ENCODE data around the gene CYTH4. TPM values are rescaled to one million over a fixed set of nuclear protein-coding genes. Genes with fewer than 3 reads are reported as not detected.

Gene CYTH4
- total and polyA plus RNA-seq, 3 experiments from 2014 or later: 23.1 to 80.2 (median 24.7) TPM

DNA sequence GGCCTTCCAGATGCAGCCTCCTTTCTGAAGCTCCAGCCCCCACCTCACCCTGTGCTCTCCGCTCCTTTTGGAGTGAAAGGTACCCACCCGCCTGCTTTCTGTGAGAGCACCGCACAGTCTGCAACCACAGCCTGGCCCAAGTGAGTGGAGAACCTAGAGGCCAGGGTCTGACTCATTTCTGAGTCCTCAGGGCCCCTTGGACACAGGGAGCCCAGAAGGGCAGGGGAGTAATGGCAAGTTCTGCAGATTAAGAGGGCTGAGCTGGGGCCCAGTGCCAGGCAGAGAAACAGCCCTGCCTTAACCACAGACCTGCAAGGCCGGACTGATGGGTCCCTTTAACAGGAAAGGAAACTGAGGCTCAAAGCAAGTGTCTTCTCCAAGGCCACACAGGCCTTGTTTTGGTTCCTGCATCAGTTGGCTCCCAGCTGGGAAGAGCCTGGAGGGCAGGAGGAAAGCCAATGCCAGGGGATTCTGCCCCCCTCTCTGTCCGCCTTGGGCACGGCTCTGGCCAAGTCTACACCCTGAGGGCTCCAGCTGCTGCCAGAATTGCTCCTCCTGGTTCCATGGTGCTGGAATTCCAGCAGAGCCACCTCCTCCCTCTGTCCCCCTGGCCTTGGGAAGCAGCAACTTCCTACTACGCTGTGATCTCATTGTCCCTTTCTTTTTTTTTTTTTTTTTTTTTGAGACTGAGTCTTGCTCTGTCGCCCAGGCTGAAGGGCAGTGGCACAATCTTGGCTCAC is 55.1 kb downstream of the CYTH4 start:
- H3K27me3 Mint-ChIP-seq: peaks cover 36 to 53% of the 10 kb centered on the region in 2 donors

DNA sequence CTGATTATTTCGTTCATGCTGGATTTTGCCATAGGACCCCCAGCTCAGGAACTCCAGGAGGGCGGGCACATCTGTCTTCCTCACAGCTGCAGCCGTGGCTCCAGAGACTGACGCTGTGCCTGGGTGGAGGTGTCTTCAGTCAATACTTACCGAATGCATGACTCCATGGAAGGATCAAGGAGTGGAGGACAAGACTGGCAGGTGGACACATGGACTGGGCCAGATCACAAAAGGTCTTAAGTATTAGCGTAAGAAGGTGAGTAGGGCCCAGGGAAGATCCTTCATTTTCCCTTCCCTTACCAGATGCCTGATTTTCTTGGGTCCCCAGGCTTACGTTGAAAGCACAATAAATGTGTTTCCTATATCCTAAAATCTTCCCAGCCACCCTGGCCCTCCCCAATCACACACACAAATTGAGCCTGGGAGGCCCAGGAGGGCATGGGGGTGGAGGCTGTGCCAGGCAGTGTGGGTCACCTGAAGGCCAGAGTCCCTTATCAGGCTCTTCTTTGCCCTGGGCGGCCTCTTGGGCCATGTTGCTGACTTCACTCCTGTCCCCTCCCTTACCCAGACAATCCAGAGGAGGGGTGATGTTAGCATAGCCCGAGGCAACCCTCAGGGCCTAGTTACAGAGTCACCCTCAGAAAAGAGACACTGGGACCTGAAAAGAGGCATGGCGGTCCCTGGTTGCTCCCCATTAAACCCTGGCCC is 56.4 kb downstream of the CYTH4 start:
- H3K9me3 ChIP-seq (ENCODE audit: low read length): no peaks in the 10 kb centered on the region
- H3K9me3 Mint-ChIP-seq: no peaks in the 10 kb centered on the region
- no peak overlapping the region for H3K4me3 ChIP-seq (ENCODE audit: low read length)
- POLR2A ChIA-PET: no interaction called here
- no peaks in the 10 kb centered on the region for H3K36me3 ChIP-seq (ENCODE audit: insufficient read depth, low read length)
- no peak overlapping the region for H3K27ac ChIP-seq (ENCODE audit: low read depth, low read length)
- no peak overlapping the region for H3K27ac Mint-ChIP-seq
- peaks cover 24% of the 10 kb centered on the region for H3K27me3 ChIP-seq (ENCODE audit: insufficient read depth, low read length, poor library complexity, severe bottlenecking)
- DNase-seq: no peak
- H3K4me1 ChIP-seq (ENCODE audit: insufficient read depth, low read length): no peaks in the 10 kb centered on the region
- no peaks in the 10 kb centered on the region for H3K36me3 Mint-ChIP-seq
- CTCF ChIA-PET: no interaction called here
- H3K4me1 Mint-ChIP-seq: peaks cover 7 to 14% (median 10%) of the 10 kb centered on the region in 3 donors
- H3K4me3 Mint-ChIP-seq: no peak overlapping the region
- peaks cover 23 to 43% of the 10 kb centered on the region in 2 donors for H3K27me3 Mint-ChIP-seq

More for the DNA sequence above, 55.1 kb downstream of the CYTH4 start:
- H3K27ac Mint-ChIP-seq: no peak overlapping the region
- no peaks in the 10 kb centered on the region for H3K36me3 Mint-ChIP-seq
- Histone ChIP-seq H3K4me3 (ENCODE audit: low read length) (no peak overlapping the region), H3K27me3 (ENCODE audit: insufficient read depth, low read length, poor library complexity, severe bottlenecking) (peaks cover 33% of the 10 kb centered on the region), H3K4me1 (ENCODE audit: insufficient read depth, low read length) (no peaks in the 10 kb centered on the region), H3K27ac (ENCODE audit: low read depth, low read length) (no peak overlapping the region), H3K9me3 (ENCODE audit: low read length) (no peaks in the 10 kb centered on the region), H3K36me3 (ENCODE audit: insufficient read depth, low read length) (no peaks in the 10 kb centered on the region)
- no peak overlapping the region for H3K4me3 Mint-ChIP-seq
- H3K4me1 Mint-ChIP-seq: peaks cover 7 to 14% (median 10%) of the 10 kb centered on the region in 3 donors
- ChIA-PET CTCF (no interaction called here), POLR2A (interaction anchor here (0.5 kb wide), 1 partner anchor 1344 kb away, joined by 3 read pairs; no protein-coding TSS in a partner anchor)
- no peaks in the 10 kb centered on the region for H3K9me3 Mint-ChIP-seq
- no peak for DNase-seq

DNA sequence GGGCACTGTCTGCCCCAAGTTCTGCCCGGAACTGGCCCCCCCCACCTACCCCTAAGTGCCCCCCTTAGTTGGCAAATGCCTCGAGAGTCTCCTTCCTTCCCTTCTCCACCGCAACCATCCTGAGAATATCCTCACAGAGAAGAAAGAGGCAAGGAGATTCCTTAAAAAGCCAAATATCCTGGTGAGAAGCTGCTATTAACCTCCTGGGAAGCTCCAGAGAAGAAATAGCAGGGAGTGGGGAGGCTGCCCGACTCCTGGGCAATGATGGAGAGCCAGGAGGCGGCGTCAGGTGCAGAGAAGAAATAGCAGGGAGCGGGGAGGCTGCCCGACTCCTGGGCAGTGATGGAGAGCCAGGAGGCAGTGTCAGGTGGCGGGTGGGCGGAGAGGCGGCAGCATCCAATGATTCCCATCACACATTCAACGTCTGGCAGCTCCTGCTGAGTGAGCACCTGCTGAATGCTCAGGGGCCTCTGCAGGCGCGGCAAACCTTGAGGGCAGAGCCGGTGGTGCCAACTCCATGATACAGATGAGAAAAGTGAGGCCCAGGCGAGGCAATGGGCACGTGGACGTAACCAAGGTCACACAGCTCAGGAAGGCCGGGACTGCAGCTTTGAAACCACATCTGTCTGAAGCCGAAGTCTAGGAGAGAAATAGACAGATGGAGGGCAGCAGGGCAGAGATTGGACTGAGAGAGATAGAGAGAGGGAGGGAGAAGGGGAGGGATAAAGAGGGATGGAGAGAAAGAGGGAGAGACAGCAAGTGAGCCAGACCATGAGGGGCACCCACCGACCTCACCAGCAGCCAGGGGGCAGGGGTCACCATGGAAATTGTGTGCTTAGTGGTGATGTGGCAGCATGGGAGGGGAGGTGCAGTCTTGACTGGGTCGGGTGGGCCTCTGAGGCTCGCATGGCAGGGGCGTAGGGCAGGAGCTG is 58.3 kb downstream of the CYTH4 start:
- H3K27ac Mint-ChIP-seq: peak overlapping the region in 1 of 8 donors; percentile 69
- no peak for DNase-seq
- no peaks in the 10 kb centered on the region for H3K36me3 ChIP-seq (ENCODE audit: insufficient read depth, low read length)
- H3K4me1 ChIP-seq (ENCODE audit: insufficient read depth, low read length): no peaks in the 10 kb centered on the region
- no peak overlapping the region for H3K4me3 ChIP-seq (ENCODE audit: low read length)
- H3K27me3 ChIP-seq (ENCODE audit: insufficient read depth, low read length, poor library complexity, severe bottlenecking): peaks cover 7% of the 10 kb centered on the region
- H3K27me3 Mint-ChIP-seq: peaks cover 9 to 35% of the 10 kb centered on the region in 2 donors
- H3K9me3 ChIP-seq (ENCODE audit: low read length): no peaks in the 10 kb centered on the region
- H3K4me1 Mint-ChIP-seq: no peaks in the 10 kb centered on the region
- POLR2A ChIA-PET: no interaction called here
- CTCF ChIA-PET: no interaction called here
- H3K27ac ChIP-seq (ENCODE audit: low read depth, low read length): no peak overlapping the region
- H3K4me3 Mint-ChIP-seq: no peak overlapping the region
- no peaks in the 10 kb centered on the region for H3K9me3 Mint-ChIP-seq
- H3K36me3 Mint-ChIP-seq: no peaks in the 10 kb centered on the region

DNA sequence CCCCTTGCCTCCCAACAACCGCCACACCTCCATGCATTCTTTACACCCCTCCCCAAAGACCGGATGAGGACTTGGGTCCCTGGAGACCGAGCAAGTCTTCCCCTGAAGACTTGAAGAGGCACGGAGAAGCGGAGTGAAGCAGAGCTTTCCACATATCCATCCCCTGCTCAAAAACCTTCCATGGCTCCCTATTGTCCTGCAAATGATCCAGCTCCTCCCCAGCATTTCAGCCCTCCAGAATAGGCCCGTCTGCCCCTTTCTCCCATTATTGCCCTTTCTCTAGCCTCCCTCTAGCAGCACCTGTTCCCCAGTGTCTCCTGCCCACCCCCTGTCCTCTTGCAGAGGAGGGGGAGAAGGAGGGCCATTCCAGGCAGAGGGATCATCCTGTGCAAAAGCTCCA is 59.8 kb downstream of the CYTH4 start:
- Histone ChIP-seq H3K4me3 (ENCODE audit: low read length) (no peak overlapping the region), H3K36me3 (ENCODE audit: insufficient read depth, low read length) (no peaks in the 10 kb centered on the region), H3K27me3 (ENCODE audit: insufficient read depth, low read length, poor library complexity, severe bottlenecking) (peaks cover 3% of the 10 kb centered on the region), H3K9me3 (ENCODE audit: low read length) (no peaks in the 10 kb centered on the region), H3K27ac (ENCODE audit: low read depth, low read length) (no peak overlapping the region), H3K4me1 (ENCODE audit: insufficient read depth, low read length) (no peaks in the 10 kb centered on the region)
- Mint-ChIP-seq H3K4me1 (no peaks in the 10 kb centered on the region), H3K9me3 (no peaks in the 10 kb centered on the region), H3K27me3 (peaks cover 4 to 23% of the 10 kb centered on the region in 2 donors), H3K36me3 (no peaks in the 10 kb centered on the region), H3K27ac (no peak overlapping the region), H3K4me3 (no peak overlapping the region)
- ChIA-PET CTCF (no interaction called here), POLR2A (no interaction called here)
- DNase-seq: no peak

DNA sequence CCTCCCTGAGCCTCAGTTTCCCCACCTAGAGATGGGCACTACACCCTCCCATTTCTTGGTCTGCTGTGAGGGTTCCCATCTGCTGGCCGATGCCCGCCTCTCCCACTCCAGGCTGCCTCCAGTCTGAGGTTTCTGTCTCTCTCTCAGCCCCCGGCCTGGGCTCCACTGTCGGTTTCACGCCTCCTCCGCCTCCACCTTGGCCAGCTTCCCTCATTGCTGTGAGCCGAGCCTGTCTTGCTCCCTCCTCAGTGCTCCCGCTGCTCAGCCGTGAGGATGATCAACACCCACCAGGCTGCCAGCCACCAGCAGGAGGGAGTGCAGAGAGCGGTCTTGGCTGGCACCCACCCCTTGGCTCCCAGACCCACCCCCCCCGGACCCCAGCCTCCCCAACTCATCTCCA is 61.0 kb downstream of the CYTH4 start:
- H3K4me1 ChIP-seq (ENCODE audit: insufficient read depth, low read length): no peaks in the 10 kb centered on the region
- no peaks in the 10 kb centered on the region for H3K27me3 ChIP-seq (ENCODE audit: insufficient read depth, low read length, poor library complexity, severe bottlenecking)
- H3K9me3 ChIP-seq (ENCODE audit: low read length): no peaks in the 10 kb centered on the region
- no peak overlapping the region for H3K27ac ChIP-seq (ENCODE audit: low read depth, low read length)
- Mint-ChIP-seq H3K4me3 (no peak overlapping the region), H3K36me3 (no peaks in the 10 kb centered on the region), H3K27me3 (peaks cover 7 to 14% of the 10 kb centered on the region in 2 donors), H3K9me3 (no peaks in the 10 kb centered on the region), H3K27ac (peak overlapping the region in 1 of 8 donors; percentile 57), H3K4me1 (no peaks in the 10 kb centered on the region)
- POLR2A ChIA-PET: no interaction called here
- no peak overlapping the region for H3K4me3 ChIP-seq (ENCODE audit: low read length)
- no peaks in the 10 kb centered on the region for H3K36me3 ChIP-seq (ENCODE audit: insufficient read depth, low read length)
- CTCF ChIA-PET: no interaction called here
- DNase-seq: no peak

DNA sequence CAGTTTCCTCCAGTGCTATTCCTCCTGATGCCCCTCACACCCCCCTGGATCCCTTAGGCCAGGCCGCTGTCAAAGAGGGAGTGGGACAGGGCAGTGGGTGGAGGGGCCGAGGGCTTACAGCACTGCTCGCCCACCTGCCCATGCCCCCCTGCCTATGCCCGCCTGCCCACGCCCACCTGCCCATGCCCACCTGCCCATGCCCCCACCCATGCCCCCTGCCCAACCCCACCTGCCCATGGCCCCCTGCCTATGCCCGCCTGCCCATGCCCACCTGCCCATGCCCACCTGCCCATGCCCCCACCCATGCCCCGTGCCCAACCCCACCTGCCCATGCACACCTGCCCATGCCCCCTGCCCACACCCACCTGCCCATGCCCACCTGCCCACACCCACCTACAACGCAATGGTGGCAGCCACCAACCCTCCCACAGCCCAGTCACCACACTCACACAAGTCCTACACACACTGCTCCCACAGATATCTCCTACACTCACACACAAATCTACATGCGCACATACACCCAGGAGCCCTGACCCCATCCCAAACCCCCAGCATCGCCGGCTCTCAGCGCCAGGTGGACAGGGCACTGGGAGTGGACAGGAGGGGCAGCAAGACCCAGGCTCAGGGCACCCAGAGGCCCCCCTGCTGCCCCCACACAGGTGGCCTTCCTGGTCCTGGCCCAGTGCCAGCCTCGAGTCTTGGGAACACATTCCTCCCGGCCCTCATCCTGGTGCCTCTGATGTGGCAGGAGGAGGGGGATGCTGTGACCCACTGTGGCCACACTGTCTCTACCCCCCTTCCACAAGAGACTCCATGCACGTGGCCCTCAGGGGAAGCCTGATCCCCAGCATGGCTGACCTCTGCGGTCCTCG is 61.8 kb downstream of the CYTH4 start:
- no peak overlapping the region for H3K27ac ChIP-seq (ENCODE audit: low read depth, low read length)
- Mint-ChIP-seq H3K36me3 (no peaks in the 10 kb centered on the region), H3K27me3 (peaks cover 9 to 12% of the 10 kb centered on the region in 2 donors), H3K4me1 (no peaks in the 10 kb centered on the region), H3K9me3 (no peaks in the 10 kb centered on the region), H3K27ac (no peak overlapping the region), H3K4me3 (no peak overlapping the region)
- DNase-seq: no peak
- POLR2A ChIA-PET: no interaction called here
- H3K4me1 ChIP-seq (ENCODE audit: insufficient read depth, low read length): no peaks in the 10 kb centered on the region
- no peaks in the 10 kb centered on the region for H3K27me3 ChIP-seq (ENCODE audit: insufficient read depth, low read length, poor library complexity, severe bottlenecking)
- no peaks in the 10 kb centered on the region for H3K36me3 ChIP-seq (ENCODE audit: insufficient read depth, low read length)
- no peak overlapping the region for H3K4me3 ChIP-seq (ENCODE audit: low read length)
- CTCF ChIA-PET: no interaction called here
- H3K9me3 ChIP-seq (ENCODE audit: low read length): no peaks in the 10 kb centered on the region

DNA sequence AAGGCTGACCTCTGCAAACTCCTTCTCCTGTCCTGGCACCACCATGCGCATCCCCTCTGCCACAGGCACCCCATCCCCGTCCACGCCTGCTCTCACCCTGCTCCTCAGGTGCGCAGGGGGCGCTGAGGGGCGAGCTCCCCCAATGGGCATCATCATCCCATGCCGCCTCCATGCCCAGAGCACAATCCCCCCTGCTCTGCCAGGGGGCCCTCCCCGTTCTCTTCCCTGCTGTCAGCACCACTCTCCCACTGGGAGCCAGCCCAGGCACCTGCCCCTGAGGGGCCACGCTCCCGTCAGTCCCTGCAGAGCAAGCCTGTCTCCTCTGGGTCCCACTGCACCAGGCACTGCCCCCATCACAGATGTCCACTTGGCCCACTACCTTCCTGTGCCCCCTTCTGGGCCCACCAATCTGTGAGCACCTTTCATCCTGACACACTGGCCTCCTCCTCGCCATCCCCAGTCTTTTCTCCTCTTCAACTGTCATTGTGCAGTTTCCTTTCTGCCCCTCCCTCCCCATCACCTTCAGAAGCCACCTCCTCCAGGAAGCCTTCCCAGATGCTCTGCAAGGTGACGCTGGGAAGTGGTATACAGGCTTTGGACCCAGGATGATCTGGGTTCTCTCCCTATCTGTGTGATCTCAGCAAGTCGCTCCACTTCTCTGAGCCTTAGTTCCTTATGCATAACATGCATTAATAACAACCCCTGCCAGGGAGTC is 62.6 kb downstream of the CYTH4 start:
- Mint-ChIP-seq H3K27ac (peak overlapping the region in 2 of 8 donors; percentile 23), H3K27me3 (peaks cover 7 to 9% of the 10 kb centered on the region in 2 donors), H3K9me3 (no peaks in the 10 kb centered on the region), H3K36me3 (no peaks in the 10 kb centered on the region), H3K4me3 (no peak overlapping the region), H3K4me1 (no peaks in the 10 kb centered on the region)
- no peak for DNase-seq
- ChIA-PET POLR2A (no interaction called here), CTCF (no interaction called here)
- Histone ChIP-seq H3K4me1 (ENCODE audit: insufficient read depth, low read length) (no peaks in the 10 kb centered on the region), H3K36me3 (ENCODE audit: insufficient read depth, low read length) (no peaks in the 10 kb centered on the region), H3K9me3 (ENCODE audit: low read length) (no peaks in the 10 kb centered on the region), H3K27ac (ENCODE audit: low read depth, low read length) (no peak overlapping the region), H3K27me3 (ENCODE audit: insufficient read depth, low read length, poor library complexity, severe bottlenecking) (no peaks in the 10 kb centered on the region), H3K4me3 (ENCODE audit: low read length) (no peak overlapping the region)
